Midbrain (tissue), 1 donor: ENCODE data around the gene SOX8.

Source experiments
- DNase-seq: peaks from one replicate; lab custom pipeline; 2025; lab: John Stamatoyannopoulos, UW

The SOX8 gene

GRCh38 chr16:974001-974601, 7.5 kb upstream of the SOX8 start:
- DNase-seq, result no peak

GRCh38 chr16:974611-975261, 6.8 kb upstream of the SOX8 start:
- no peak for DNase-seq

- no peak for DNase-seq
These were observed 6.3 kb upstream of the SOX8 start for GRCh38 chr16:975291-975690.

GRCh38 chr16:976389-976931, 5.1 kb upstream of the SOX8 start:
- DNase-seq, result no peak

GRCh38 chr16:977081-977701, 4.4 kb upstream of the SOX8 start:
- peak; percentile 84 for DNase-seq

GRCh38 chr16:977896-978295, 3.7 kb upstream of the SOX8 start:
- no peak for DNase-seq

- no peak for DNase-seq
These were observed 3.2 kb upstream of the SOX8 start for GRCh38 chr16:978403-978802.

GRCh38 chr16:979147-979546, 2.4 kb upstream of the SOX8 start:
- no peak for DNase-seq

GRCh38 chr16:979859-980594, 1.5 kb upstream of the SOX8 start:
- no peak for DNase-seq

GRCh38 chr16:980595-980854, 1.0 kb upstream of the SOX8 start:
- DNase-seq, result no peak

- no peak for DNase-seq
These were observed 824 bp downstream of the SOX8 start for GRCh38 chr16:982145-983043.

GRCh38 chr16:983044-984030, 1.8 kb downstream of the SOX8 start:
- DNase-seq, result peak; percentile 84

GRCh38 chr16:984121-984694, 2.6 kb downstream of the SOX8 start:
- no peak for DNase-seq

GRCh38 chr16:984736-985636, 3.4 kb downstream of the SOX8 start:
- DNase-seq, result peak; percentile 72

- DNase-seq, result no peak
These were observed 4.3 kb downstream of the SOX8 start for GRCh38 chr16:985646-986400.

- DNase-seq, result no peak
These were observed 4.8 kb downstream of the SOX8 start for GRCh38 chr16:986411-986810.

GRCh38 chr16:986925-987582, 5.5 kb downstream of the SOX8 start:
- peak; percentile 37 for DNase-seq

GRCh38 chr16:987906-988305, 6.3 kb downstream of the SOX8 start:
- DNase-seq, result peak; percentile 64
